NCI-H2227 (cell line): ENCODE results near the gene GRIK1.
A peak's percentile ranks its signal among the peaks of the same experiment; 100 is the strongest.

Source experiments
- DNase-seq: peaks from one replicate; lab custom pipeline; 2025; ENCODE audit not compliant: unreplicated experiment; lab: John Stamatoyannopoulos, UW

The GRIK1 gene

GRCh38 chr21:29914326-29914725, 25.5 kb downstream of the GRIK1 start:
- no peak for DNase-seq

GRCh38 chr21:29909571-29909970, 30.2 kb downstream of the GRIK1 start:
- DNase-seq: no peak

- DNase-seq: no peak
These were observed 35.2 kb downstream of the GRIK1 start for GRCh38 chr21:29904359-29905282.

- DNase-seq: no peak
These were observed 42.9 kb downstream of the GRIK1 start for GRCh38 chr21:29896884-29897283.

GRCh38 chr21:29893687-29894086, 46.1 kb downstream of the GRIK1 start:
- no peak for DNase-seq

GRCh38 chr21:29892379-29892778, 47.4 kb downstream of the GRIK1 start:
- DNase-seq: no peak

GRCh38 chr21:29888437-29888836, 51.4 kb downstream of the GRIK1 start:
- no peak for DNase-seq

GRCh38 chr21:29887313-29888009, 52.3 kb downstream of the GRIK1 start:
- DNase-seq: no peak

- no peak for DNase-seq
These were observed 54.3 kb downstream of the GRIK1 start for GRCh38 chr21:29885491-29885890.

GRCh38 chr21:29875873-29876272, 63.9 kb downstream of the GRIK1 start:
- DNase-seq: no peak

GRCh38 chr21:29875036-29875716, 64.6 kb downstream of the GRIK1 start:
- no peak for DNase-seq

- peak; percentile 11 for DNase-seq
These were observed 65.9 kb downstream of the GRIK1 start for GRCh38 chr21:29873908-29874307.

- DNase-seq: no peak
These were observed 69.0 kb downstream of the GRIK1 start for GRCh38 chr21:29870814-29871213.

GRCh38 chr21:29867796-29868195, 72.0 kb downstream of the GRIK1 start:
- no peak for DNase-seq

- DNase-seq: no peak
These were observed 79.5 kb downstream of the GRIK1 start for GRCh38 chr21:29860346-29860745.

- DNase-seq: no peak
These were observed 82.6 kb downstream of the GRIK1 start for GRCh38 chr21:29857150-29857549.

- DNase-seq: no peak
These were observed 85.0 kb downstream of the GRIK1 start for GRCh38 chr21:29854795-29855194.

- no peak for DNase-seq
These were observed 88.2 kb downstream of the GRIK1 start for GRCh38 chr21:29851611-29852010.

GRCh38 chr21:29849735-29850176, 90.0 kb downstream of the GRIK1 start:
- peak; percentile 45 for DNase-seq

- no peak for DNase-seq
These were observed 96.0 kb downstream of the GRIK1 start for GRCh38 chr21:29843804-29844203.

GRCh38 chr21:29834617-29835016, 105.2 kb downstream of the GRIK1 start:
- no peak for DNase-seq

- no peak for DNase-seq
These were observed 107.6 kb downstream of the GRIK1 start for GRCh38 chr21:29832217-29832616.
